GM18520 (cell line): Measurements from ENCODE around the gene UNC93B1.
A peak's percentile ranks its signal among the peaks of the same experiment; 100 is the strongest.
"Not testable (repeated sequence)": the region's sequence is repeated elsewhere in the genome, so short reads cannot be mapped to it uniquely, and the experiment has no call there.

ENCODE experiments used
- ATAC-seq: cut with Tn5 transposase; IDR thresholded peaks from one replicate; pipeline ENCODE4 v1.9.1; 2021; ENCODE audit not compliant: unreplicated experiment

Gene UNC93B1

GRCh38 chr11:68010090-68011041 is 6.5 kb upstream of the UNC93B1 start, which contains the start of gene ALDH3B1:
Gene ALDH3B1 (plus strand): TSS chr11:68010327. CDS start chr11:68015298, 4,971 bp downstream.
- ATAC-seq: no peak

DNA sequence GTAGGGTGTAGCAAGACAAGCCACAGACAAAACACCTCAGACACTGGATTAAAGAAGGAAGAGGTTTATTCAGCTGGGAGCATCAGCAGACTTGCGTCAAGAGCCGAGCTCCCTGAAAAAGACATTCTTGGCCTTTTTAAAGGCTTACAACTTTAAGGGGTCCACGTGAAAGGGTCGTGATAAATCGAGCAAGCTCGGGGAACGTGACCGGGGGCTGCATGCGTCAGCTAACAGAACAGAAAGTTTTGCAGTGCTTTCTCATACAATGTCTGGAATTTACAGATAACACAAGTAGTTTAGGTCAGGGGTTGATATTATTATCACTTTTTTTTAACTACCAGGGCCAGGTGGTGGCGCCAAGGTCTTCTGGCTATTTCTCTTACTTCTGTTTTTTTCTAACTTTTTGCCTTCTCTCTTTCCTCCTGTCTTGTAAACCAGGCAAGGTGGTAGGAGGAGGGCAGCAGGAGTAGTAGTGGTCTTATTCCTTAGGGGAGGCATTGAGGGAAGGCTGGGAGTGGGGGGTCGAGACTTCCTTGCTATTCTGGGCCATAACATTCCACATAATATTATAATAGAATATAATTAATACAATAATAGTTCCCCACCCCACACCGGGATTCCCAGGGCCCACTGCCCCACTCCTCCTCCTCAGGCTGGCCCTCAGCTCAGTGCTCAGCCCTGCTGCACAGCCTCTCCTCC is 5.6 kb upstream of the UNC93B1 start:
- no peak for ATAC-seq

DNA sequence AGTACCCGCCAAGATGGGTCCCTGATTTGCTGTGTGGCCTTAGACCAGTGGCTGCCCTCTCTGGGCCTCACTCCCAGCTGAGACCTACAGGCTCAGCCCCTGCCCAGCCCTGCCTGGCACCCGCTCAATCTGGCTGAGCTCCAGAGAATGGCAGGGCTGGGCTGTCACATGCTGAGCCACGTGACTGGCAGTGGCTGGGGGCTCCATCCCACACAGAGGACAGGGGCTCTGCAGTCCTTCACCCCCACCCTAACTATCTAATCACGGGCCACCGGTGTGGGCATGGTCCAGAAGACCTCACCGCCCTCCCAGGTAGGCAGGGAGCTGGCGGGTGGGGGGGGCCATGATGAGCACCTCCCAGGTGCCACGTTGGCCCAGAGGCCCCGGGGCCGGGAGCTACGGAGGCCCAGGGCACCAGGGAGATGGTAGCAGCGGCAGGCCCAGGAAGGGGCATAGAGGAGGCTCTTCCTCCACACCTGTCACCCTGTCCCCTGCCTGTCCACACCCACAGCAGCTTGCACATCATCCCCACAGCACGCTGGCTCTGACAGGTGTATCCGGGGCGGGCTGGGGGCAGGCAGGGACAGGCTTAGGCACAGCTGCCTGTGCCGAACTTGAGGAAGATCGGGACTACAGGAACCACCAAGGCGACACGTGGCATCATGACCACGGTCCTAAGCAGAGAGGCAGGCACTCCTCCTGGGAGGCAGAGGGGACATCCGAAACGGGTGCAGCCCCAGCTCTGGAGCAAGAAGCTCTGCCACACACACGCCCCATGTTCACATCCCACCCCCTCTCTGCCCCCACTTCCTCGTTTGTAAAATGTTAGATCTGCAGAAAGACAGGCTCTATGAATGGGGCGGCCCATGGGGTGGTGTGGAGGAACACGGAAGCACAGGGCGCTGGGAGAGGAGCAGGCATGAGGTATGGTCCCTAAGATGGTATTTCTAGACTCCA is 4.8 kb upstream of the UNC93B1 start:
- no peak for ATAC-seq

- ATAC-seq: no peak
Measured at GRCh38 chr11:68007498-68008380, 3.8 kb upstream of the UNC93B1 start.

DNA sequence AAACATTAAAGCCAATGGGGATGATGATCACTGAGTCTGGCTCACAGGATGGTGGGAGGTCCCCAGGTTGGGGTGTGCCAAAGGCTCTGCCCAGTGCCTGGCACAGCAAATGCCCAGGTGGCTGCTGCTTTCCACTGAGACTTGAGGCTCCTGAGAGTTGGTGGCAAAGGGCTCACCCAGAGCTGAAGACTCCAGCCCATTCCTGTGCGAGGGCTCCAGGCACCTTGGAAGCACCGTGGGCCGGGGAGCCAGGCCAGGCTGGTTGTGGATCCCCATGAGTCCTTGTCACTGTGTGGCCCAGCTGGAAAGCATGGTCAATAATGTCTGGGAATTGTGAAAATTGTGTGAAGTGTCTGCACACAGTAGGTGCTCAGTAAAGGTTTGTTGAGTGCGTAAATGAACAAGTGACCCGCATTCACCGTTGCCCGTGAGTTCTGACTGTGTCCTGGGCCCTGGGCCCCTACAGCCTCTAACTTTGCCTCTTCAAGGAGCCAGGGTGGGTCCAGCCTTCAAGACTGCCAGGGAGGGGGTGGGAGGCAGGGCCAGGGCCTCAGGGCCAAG is 2.8 kb upstream of the UNC93B1 start:
- no peak for ATAC-seq

GRCh38 chr11:68004551-68005335 is 846 bp upstream of the UNC93B1 start:
- ATAC-seq: no peak

- peak; percentile 17 for ATAC-seq
Measured at GRCh38 chr11:68002938-68003845, 705 bp downstream of the UNC93B1 start.

DNA sequence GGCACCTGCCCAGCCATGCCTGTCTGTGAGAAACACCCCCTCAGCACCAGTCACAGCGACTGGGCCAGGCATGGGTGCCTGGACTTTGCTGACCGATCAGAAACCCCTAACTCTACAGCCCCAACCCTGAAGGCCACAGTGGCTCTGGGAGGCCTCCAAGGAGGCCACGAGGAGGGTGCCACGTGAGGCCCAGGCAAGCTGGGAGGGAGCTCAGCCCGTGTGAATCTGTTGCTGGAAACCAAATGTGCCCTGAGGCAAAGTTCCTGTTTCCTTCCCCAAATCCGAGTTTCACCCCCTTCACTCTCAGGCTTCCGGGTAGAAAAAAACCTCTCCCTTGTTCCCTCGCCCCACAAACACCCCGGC is 1.3 kb downstream of the UNC93B1 start:
- no peak for ATAC-seq

- no peak for ATAC-seq
Measured at GRCh38 chr11:67999704-68000103, 4.2 kb downstream of the UNC93B1 start.

GRCh38 chr11:67999201-67999629 is 4.7 kb downstream of the UNC93B1 start:
- ATAC-seq: no peak

- ATAC-seq: no peak
Measured at GRCh38 chr11:67998150-67999045, 5.5 kb downstream of the UNC93B1 start.

DNA sequence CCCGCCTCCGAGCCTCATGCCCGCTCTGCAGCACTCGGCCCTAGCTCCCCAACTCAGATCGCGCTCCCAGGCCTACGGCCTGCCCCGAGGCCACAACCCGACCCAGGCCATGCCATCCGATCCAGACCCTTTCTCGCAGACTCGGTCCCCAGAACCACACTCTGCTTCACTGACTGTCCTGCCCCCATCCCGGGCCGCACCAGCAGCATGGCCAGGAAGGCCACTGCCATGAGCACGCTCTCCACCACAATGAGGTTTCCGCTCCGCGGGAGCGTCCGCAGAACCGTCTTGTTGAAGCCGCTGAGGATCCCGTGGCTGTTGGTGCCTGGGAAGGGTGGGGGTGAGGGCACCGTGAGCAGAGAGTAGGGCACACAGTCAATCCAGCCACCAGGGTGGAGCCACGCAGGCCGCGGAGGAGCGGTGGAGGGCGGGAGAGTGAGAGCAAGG is 6.4 kb downstream of the UNC93B1 start:
- ATAC-seq: no peak

GRCh38 chr11:67996622-67997474 is 7.0 kb downstream of the UNC93B1 start:
- no peak for ATAC-seq

- no peak for ATAC-seq
Measured at GRCh38 chr11:67996051-67996450, 7.8 kb downstream of the UNC93B1 start.

- not testable (repeated sequence) for ATAC-seq
Measured at GRCh38 chr11:67995579-67995978, 8.3 kb downstream of the UNC93B1 start.

GRCh38 chr11:67995129-67995528 is 8.8 kb downstream of the UNC93B1 start:
- ATAC-seq: not testable (repeated sequence)
